Measurements from ENCODE around the gene SLC29A3. TPM values are rescaled to one million over a fixed set of nuclear protein-coding genes. Genes with fewer than 3 reads are reported as not detected.

The SLC29A3 gene
- polyA plus RNA-seq, 1 of the 3 experiments (the other 2 are of a cell fraction): 3.8 TPM

DNA sequence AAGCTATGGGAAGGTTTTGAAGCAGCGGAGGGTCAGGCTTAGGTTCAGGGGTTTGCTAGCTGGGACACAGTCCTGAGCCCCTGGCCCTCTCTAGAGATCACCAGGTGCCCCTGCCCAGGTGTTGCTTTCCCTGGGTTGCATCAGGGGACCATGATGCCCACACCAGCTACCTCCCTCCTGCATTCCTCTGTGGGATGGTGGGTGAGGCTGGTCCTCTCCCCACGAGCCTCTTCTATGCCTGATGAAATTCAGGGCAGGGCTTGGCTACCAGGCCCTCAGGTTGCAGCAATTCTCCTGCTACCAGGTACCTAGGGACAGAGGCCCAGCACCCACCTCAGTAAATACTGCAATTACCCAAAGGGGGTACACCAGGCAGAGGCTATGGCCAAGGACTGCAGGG, 10.8 kb upstream of the SLC29A3 start:
- Histone ChIP-seq H4K20me1 (ENCODE audit: insufficient read depth) (0 out of 2 replicates have a peak, but pooled peaks cover 5% of the 10 kb centered on the region), H2AFZ (ENCODE audit: low read depth) (no peak overlapping the region), H3K4me1 (ENCODE audit: control insufficient read depth in 1 of 2, insufficient read depth in 2 of 2, low read depth in 1 of 2, low read length in 1 of 2) (no peaks in the 10 kb centered on the region; a peak in 1 of 4 replicates), H3F3A (replicated peaks; ENCODE audit: insufficient read depth) (peaks cover 20% of the 10 kb centered on the region), H3K4me3 (ENCODE audit: low read depth in 2 of 2, low read length in 1 of 2) (no peak overlapping the region), H3K9me3 (no peaks in the 10 kb centered on the region), H3K36me3 (replicated peaks in 1 of 2; ENCODE audit: control insufficient read depth in 1 of 2, insufficient read depth in 2 of 2, low read length in 1 of 2) (peaks cover 0 to 15% of the 10 kb centered on the region in 2 experiments), H3K9me2 (no peaks in the 10 kb centered on the region), H3K9ac (no peak overlapping the region), H3K27ac (ENCODE audit: low read depth in 2 of 2, low read length in 1 of 2) (no peak overlapping the region), H3K27me3 (ENCODE audit: insufficient read depth) (no peaks in the 10 kb centered on the region), H3K4me2 (no peak overlapping the region), H3K79me2 (ENCODE audit: insufficient read depth) (no peaks in the 10 kb centered on the region)
- TF ChIP-seq CHD2 (IDR thresholded peaks at IDR 0.05; ENCODE audit: low read length, partially characterized antibody) (no peak), NRF1 (IDR thresholded peaks at IDR 0.05; ENCODE audit: low read depth, low read length) (no peak), SIN3A (IDR thresholded peaks at IDR 0.05; ENCODE audit: borderline replicate concordance, low read depth, low read length) (no peak), FOXM1 (IDR thresholded peaks at IDR 0.05; ENCODE audit: low read depth) (no peak), EZH2phosphoT487 (IDR thresholded peaks at IDR 0.05; ENCODE audit: borderline replicate concordance, low read depth) (no peak), MXI1 (IDR thresholded peaks at IDR 0.05; ENCODE audit: low read depth, low read length) (no peak), ELF1 (IDR thresholded peaks at IDR 0.05) (no peak), EP300 (IDR thresholded peaks at IDR 0.05; ENCODE audit: borderline replicate concordance in 1 of 2, low read depth in 1 of 2, low read length in 1 of 2) (no peak), RFX5 (IDR thresholded peaks at IDR 0.05; ENCODE audit: low read length) (no peak)
- TF ChIP-seq, protein P1, sequence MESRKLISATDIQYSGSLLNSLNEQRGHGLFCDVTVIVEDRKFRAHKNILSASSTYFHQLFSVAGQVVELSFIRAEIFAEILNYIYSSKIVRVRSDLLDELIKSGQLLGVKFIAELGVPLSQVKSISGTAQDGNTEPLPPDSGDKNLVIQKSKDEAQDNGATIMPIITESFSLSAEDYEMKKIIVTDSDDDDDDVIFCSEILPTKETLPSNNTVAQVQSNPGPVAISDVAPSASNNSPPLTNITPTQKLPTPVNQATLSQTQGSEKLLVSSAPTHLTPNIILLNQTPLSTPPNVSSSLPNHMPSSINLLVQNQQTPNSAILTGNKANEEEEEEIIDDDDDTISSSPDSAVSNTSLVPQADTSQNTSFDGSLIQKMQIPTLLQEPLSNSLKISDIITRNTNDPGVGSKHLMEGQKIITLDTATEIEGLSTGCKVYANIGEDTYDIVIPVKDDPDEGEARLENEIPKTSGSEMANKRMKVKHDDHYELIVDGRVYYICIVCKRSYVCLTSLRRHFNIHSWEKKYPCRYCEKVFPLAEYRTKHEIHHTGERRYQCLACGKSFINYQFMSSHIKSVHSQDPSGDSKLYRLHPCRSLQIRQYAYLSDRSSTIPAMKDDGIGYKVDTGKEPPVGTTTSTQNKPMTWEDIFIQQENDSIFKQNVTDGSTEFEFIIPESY (IDR thresholded peaks at IDR 0.05; ENCODE audit: borderline replicate concordance, low read depth): no peak
- CTCF ChIA-PET: interaction anchor here (0.6 to 4.2 kb wide), 7 partner anchors 10 to 601 kb away, joined by 3 to 28 read pairs (median 3); partner anchors contain the start of gene SLC29A3
- DNase-seq: no peak
- 75% methylated on average over 2 of the region's 2 CpGs for WGBS (ENCODE audit: low lambda C conversion rate)
- POLR2A ChIA-PET: interaction anchor here (1.2 kb wide), 1 partner anchor 11 kb away, joined by 3 read pairs; the partner anchor contains the start of gene SLC29A3

GRCh38 chr10:71308985-71309384, 10.1 kb upstream of the SLC29A3 start:
- H3K27ac ChIP-seq (ENCODE audit: low read depth in 2 of 2, low read length in 1 of 2): no peak overlapping the region
- H3K4me2 ChIP-seq: no peak overlapping the region
- 80% methylated on average over 3 of the region's 3 CpGs for WGBS (ENCODE audit: low lambda C conversion rate)
- no peak overlapping the region for H3K4me3 ChIP-seq (ENCODE audit: low read depth in 2 of 2, low read length in 1 of 2)
- ChIA-PET POLR2A (no interaction called here), CTCF (interaction anchor here (0.8 to 4.2 kb wide), 6 partner anchors 9 to 587 kb away, joined by 3 to 28 read pairs (median 4); partner anchors contain the start of gene SLC29A3)
- no peaks in the 10 kb centered on the region for H3K27me3 ChIP-seq (ENCODE audit: insufficient read depth)
- DNase-seq: no peak
- peaks cover 0 to 15% of the 10 kb centered on the region in 2 experiments for H3K36me3 ChIP-seq (replicated peaks in 1 of 2; ENCODE audit: control insufficient read depth in 1 of 2, insufficient read depth in 2 of 2, low read length in 1 of 2)
- TF ChIP-seq RAD21 (IDR thresholded peaks at IDR 0.05; ENCODE audit: low read length) (no peak), CHD2 (IDR thresholded peaks at IDR 0.05; ENCODE audit: low read length, partially characterized antibody) (no peak), GATA2 (CRISPR knock-in tag; IDR thresholded peaks at IDR 0.05) (no peak), JUND (IDR thresholded peaks at IDR 0.05) (no peak), SIN3A (IDR thresholded peaks at IDR 0.05; ENCODE audit: borderline replicate concordance, low read depth, low read length) (no peak), RFX5 (IDR thresholded peaks at IDR 0.05; ENCODE audit: low read length) (no peak), TAF1 (IDR thresholded peaks at IDR 0.05; ENCODE audit: borderline replicate concordance, low read depth, low read length) (no peak)
- no peak overlapping the region for H3K9ac ChIP-seq
- no peaks in the 10 kb centered on the region for H3K9me3 ChIP-seq
- no peak overlapping the region for H2AFZ ChIP-seq (ENCODE audit: low read depth)
- H3K9me2 ChIP-seq: no peaks in the 10 kb centered on the region
- H4K20me1 ChIP-seq (ENCODE audit: insufficient read depth): 0 out of 2 replicates have a peak, but pooled peaks cover 3% of the 10 kb centered on the region
- H3K4me1 ChIP-seq (ENCODE audit: control insufficient read depth in 1 of 2, insufficient read depth in 2 of 2, low read depth in 1 of 2, low read length in 1 of 2): peaks cover 0 to 3% of the 10 kb centered on the region in 2 experiments; a peak in 1 of 4 replicates
- peaks cover 20% of the 10 kb centered on the region for H3F3A ChIP-seq (replicated peaks; ENCODE audit: insufficient read depth)
- H3K79me2 ChIP-seq (ENCODE audit: insufficient read depth): no peaks in the 10 kb centered on the region

Measured in SK-N-SH (cell line).